CD14-positive monocyte (primary cell): ENCODE data around the gene GRID1. TPM values are rescaled to one million over a fixed set of nuclear protein-coding genes. Genes with fewer than 3 reads are reported as not detected.

Experiments
- DNase-seq, 3 donors: peaks; one replicate each; pipeline ENCODE4 v3.0.0-alpha.2; 2011 to 2022
- H2AFZ ChIP-seq: 2 replicates; pipeline ENCODE4 v1.6.0; 2012; ENCODE audit warnings: mild to moderate bottlenecking, low read depth, low read length, inconsistent platforms; ENCODE audit not compliant: insufficient read depth, poor library complexity, severe bottlenecking
- H3K27ac ChIP-seq, 2 donors: 1 replicate in 1 of 2; 2 replicates in 1 of 2; pipeline ENCODE4 v1.5.1; 2012 to 2013; ENCODE audit warnings: low read length in 2 of 2, control low read depth in 1 of 2, inconsistent platforms in 1 of 2, low read depth in 1 of 2, mild to moderate bottlenecking in 1 of 2
- H3K27me3 ChIP-seq, 2 donors: one replicate each; pipeline versions ENCODE4 v1.6.0 to v1.6.1; 2011 to 2013; ENCODE audit warnings: low read length in 2 of 2; ENCODE audit not compliant: control insufficient read depth in 2 of 2, insufficient read depth in 2 of 2
- H3K36me3 ChIP-seq, 2 donors: replicated peaks in 1 of 2; 1 replicate in 1 of 2; 2 replicates in 1 of 2; pipeline versions ENCODE4 v1.5.1 to v1.6.1; 2012 to 2013; ENCODE audit warnings: low read length in 2 of 2, control low read depth in 1 of 2, inconsistent platforms in 1 of 2, mild to moderate bottlenecking in 1 of 2; ENCODE audit not compliant: insufficient read depth in 2 of 2, control insufficient read depth in 1 of 2
- H3K4me1 ChIP-seq, 2 donors: 1 replicate in 1 of 2; 2 replicates in 1 of 2; pipeline versions ENCODE4 v1.5.1 to v1.6.1; 2012 to 2013; ENCODE audit warnings: low read length in 2 of 2, control low read depth in 1 of 2, inconsistent platforms in 1 of 2, mild to moderate bottlenecking in 1 of 2, moderate library complexity in 1 of 2; ENCODE audit not compliant: insufficient read depth in 2 of 2, control insufficient read depth in 1 of 2
- H3K4me2 ChIP-seq: replicated peaks from 2 replicates; pipeline ENCODE3; 2012; ENCODE audit warnings: low read length, moderate library complexity, mild to moderate bottlenecking; ENCODE audit not compliant: poor library complexity, severe bottlenecking; ENCODE audit errors: extremely low read depth
- H3K4me3 ChIP-seq, 3 experiments: fragments of 200-600 bp in 1 of 3; sonication (generic) in 1 of 3; replicated peaks in 1 of 3; 1 replicate in 2 of 3; 2 replicates in 1 of 3; pipeline ENCODE4 v1.5.1; 2011 to 2013; ENCODE audit warnings: low read length in 3 of 3, mild to moderate bottlenecking in 3 of 3, control low read depth in 2 of 3, low read depth in 2 of 3, inconsistent platforms in 1 of 3, moderate library complexity in 1 of 3
- H3K79me2 ChIP-seq: 2 replicates; pipeline ENCODE4 v1.6.0; 2012; ENCODE audit warnings: mild to moderate bottlenecking, control low read depth, inconsistent platforms, low read length, moderate library complexity; ENCODE audit not compliant: insufficient read depth
- H3K9ac ChIP-seq: 2 replicates; pipeline ENCODE4 v1.6.0; 2017; ENCODE audit warnings: low read length, mild to moderate bottlenecking; ENCODE audit not compliant: insufficient read depth, poor library complexity, severe bottlenecking
- H3K9me3 ChIP-seq, 2 donors: replicated peaks in 1 of 2; 1 replicate in 1 of 2; 2 replicates in 1 of 2; pipeline versions ENCODE4 v1.5.1 to v1.6.1; 2012 to 2013; ENCODE audit warnings: low read length in 2 of 2, control low read depth in 1 of 2; ENCODE audit not compliant: control insufficient read depth in 1 of 2, insufficient read depth in 1 of 2
- H4K20me1 ChIP-seq: 2 replicates; pipeline ENCODE4 v1.6.0; 2012; ENCODE audit warnings: mild to moderate bottlenecking, low read length, control low read depth, moderate library complexity; ENCODE audit not compliant: insufficient read depth
- H3K27ac Mint-ChIP-seq, 7 donors: one replicate each; pipeline ENCODE4 v1.8.0; 2020; ENCODE audit warnings: mild to moderate bottlenecking in 7 of 7, mixed read lengths in 7 of 7, moderate library complexity in 6 of 7, inconsistent platforms in 2 of 7
- H3K27me3 Mint-ChIP-seq, 3 donors: one replicate each; pipeline ENCODE4 v1.8.0; 2021 to 2022; ENCODE audit warnings: low read depth in 3 of 3, mild to moderate bottlenecking in 3 of 3, mixed read lengths in 3 of 3, moderate library complexity in 3 of 3, inconsistent platforms in 1 of 3
- H3K36me3 Mint-ChIP-seq, 2 donors: one replicate each; pipeline ENCODE4 v1.8.0; 2020; ENCODE audit warnings: mixed read lengths in 2 of 2, inconsistent platforms in 1 of 2, mild to moderate bottlenecking in 1 of 2
- H3K4me1 Mint-ChIP-seq: one replicate; pipeline ENCODE4 v1.8.0; 2020; ENCODE audit warnings: mild to moderate bottlenecking, mixed read lengths
- H3K4me3 Mint-ChIP-seq, 2 donors: one replicate each; pipeline ENCODE4 v1.8.0; 2020; ENCODE audit warnings: mild to moderate bottlenecking in 2 of 2, mixed read lengths in 2 of 2, moderate library complexity in 1 of 2
- H3K9me3 Mint-ChIP-seq, 7 donors: one replicate each; pipeline ENCODE4 v1.8.0; 2020 to 2022; ENCODE audit warnings: mixed read lengths in 7 of 7, mild to moderate bottlenecking in 6 of 7, moderate library complexity in 6 of 7, inconsistent platforms in 2 of 7
- CTCF ChIP-seq: fragments of 200-600 bp; IDR thresholded peaks from one replicate; pipeline ENCODE4 v1.8.0; 2022; ENCODE audit warnings: antibody characterized with exemption, mild to moderate bottlenecking
- WGBS: methylation state at CpG from one replicate; pipeline ENCODE4 v1.1.5; 2013; ENCODE audit warnings: missing lambda C conversion rate; ENCODE audit not compliant: insufficient coverage; 5-methylcytosine and 5-hydroxymethylcytosine counted together
- intact Hi-C, 2 donors: fragments of 100-400 bp; cut with micrococcal nuclease; formaldehyde crosslinking; loops; one replicate each; pipeline versions ENCODE4 v1.15.0 to v1.15.1; 2023
- polyA plus RNA-seq, 3 donors: library from polyadenylated mRNA; depleted of rRNA in 1 of 3; unstranded in 2 of 3; stranded (reverse) in 1 of 3; fragments of 300-500 nt in 2 of 3; fragments of >200 nt in 1 of 3; fragmentation: Illumina TruSeq in 2 of 3; gene quantifications; 1 replicate in 2 of 3; 2 replicates in 1 of 3; pipeline ENCODE4 v1.2.3, GENCODE V29; 2012 to 2021

GRID1 gene
- polyA plus RNA-seq, 3 donors, result not detected

GRCh38 chr10:86376852-86377796 lies 10.5 kb upstream of the GRID1 start:
- no peak overlapping the region for H3K27ac ChIP-seq
- no peak overlapping the region for H3K9ac ChIP-seq
- H3K4me1 ChIP-seq, result peaks cover 3 to 4% of the 10 kb centered on the region in 2 donors
- no peaks in the 10 kb centered on the region for H3K4me1 Mint-ChIP-seq
- H3K27me3 Mint-ChIP-seq, result peaks cover 31 to 57% (median 42%) of the 10 kb centered on the region in 3 donors
- intact Hi-C loops, result loop anchor here (5.0 kb wide), 2 partner anchors 275 to 1835 kb away; no protein-coding TSS in a partner anchor
- H3K9me3 Mint-ChIP-seq, result peaks cover 0 to 3% (median 0%) of the 10 kb centered on the region in 7 donors
- no peaks in the 10 kb centered on the region for H3K9me3 ChIP-seq
- H2AFZ ChIP-seq, result peak overlapping the region; percentile 60
- peak; percentile 45 to 62 (median 49) for DNase-seq
- WGBS, result 17% methylated on average over 58 of the region's 68 CpGs
- H3K36me3 ChIP-seq, result no peaks in the 10 kb centered on the region
- H3K4me3 ChIP-seq, result no peak overlapping the region
- TF ChIP-seq CTCF, result peak; percentile 99
- H3K4me2 ChIP-seq, result peak overlapping the region; percentile 40
- H3K4me3 Mint-ChIP-seq, result peak overlapping the region in 1 of 2 donors; percentile 51
- no peaks in the 10 kb centered on the region for H3K79me2 ChIP-seq
- no peaks in the 10 kb centered on the region for H3K36me3 Mint-ChIP-seq
- peaks cover 0 to 25% of the 10 kb centered on the region in 2 donors for H3K27me3 ChIP-seq
- no peaks in the 10 kb centered on the region for H4K20me1 ChIP-seq
- H3K27ac Mint-ChIP-seq, result no peak overlapping the region

GRCh38 chr10:86376403-86376802 lies 9.8 kb upstream of the GRID1 start:
- Mint-ChIP-seq H3K9me3 (peaks cover 0 to 3% (median 0%) of the 10 kb centered on the region in 7 donors), H3K27me3 (peaks cover 28 to 57% (median 38%) of the 10 kb centered on the region in 3 donors), H3K27ac (no peak overlapping the region), H3K36me3 (no peaks in the 10 kb centered on the region), H3K4me1 (no peaks in the 10 kb centered on the region), H3K4me3 (peak overlapping the region in 1 of 2 donors; percentile 51)
- no peak overlapping the region for H3K27ac ChIP-seq
- H3K36me3 ChIP-seq, result no peaks in the 10 kb centered on the region
- no peaks in the 10 kb centered on the region for H3K9me3 ChIP-seq
- H4K20me1 ChIP-seq, result no peaks in the 10 kb centered on the region
- intact Hi-C loops, result loop anchor here (5.0 kb wide), 2 partner anchors 274 to 1834 kb away; no protein-coding TSS in a partner anchor
- H3K4me1 ChIP-seq, result peaks cover 3 to 4% of the 10 kb centered on the region in 2 donors
- H3K4me3 ChIP-seq, result no peak overlapping the region
- no peak overlapping the region for H3K4me2 ChIP-seq
- H3K79me2 ChIP-seq, result no peaks in the 10 kb centered on the region
- no peak overlapping the region for H2AFZ ChIP-seq
- peaks cover 0 to 30% of the 10 kb centered on the region in 2 donors for H3K27me3 ChIP-seq
- no peak for DNase-seq
- H3K9ac ChIP-seq, result no peak overlapping the region
- 89% methylated on average over 7 of the region's 7 CpGs for WGBS
- no peak for TF ChIP-seq CTCF
